Measurements from ENCODE around the gene FGD4.

- TF ChIP-seq CTCF (IDR thresholded peaks at IDR 0.05) = no peak
- no peak for TF ChIP-seq POLR2A (IDR thresholded peaks at IDR 0.05)
Measured at GRCh38 chr12:32507942-32508320, 108.6 kb downstream of the FGD4 start.

Data from testis (tissue), 2 donors.